K562 (cell line): Measurements from ENCODE around the gene ANKRD65. TPM values are rescaled to one million over a fixed set of nuclear protein-coding genes. Genes with fewer than 3 reads are reported as not detected.

Experiments used
- ARID2 ChIP-seq: fragments of 450-650 bp; IDR thresholded peaks from 2 replicates; pipeline ENCODE4 v1.6.1; 2017; ENCODE audit warnings: antibody characterized with exemption, mild to moderate bottlenecking
- BCOR ChIP-seq: fragments of 450-650 bp; IDR thresholded peaks from 2 replicates; pipeline ENCODE4 v1.6.1; 2016
- ESRRB ChIP-seq: fragments of 250-450 bp; sonication (Bioruptor Pico); IDR thresholded peaks from 2 replicates; pipeline ENCODE4 v1.5.0; 2020; ENCODE audit warnings: mild to moderate bottlenecking, moderate library complexity, borderline replicate concordance
- MEIS2 ChIP-seq: fragments of 450-650 bp; IDR thresholded peaks from 2 replicates; pipeline ENCODE4 v1.6.1; 2014; ENCODE audit warnings: mild to moderate bottlenecking; ENCODE audit not compliant: partially characterized antibody
- NCOR1 ChIP-seq: fragments of 450-650 bp; IDR thresholded peaks from 2 replicates; pipeline ENCODE4 v1.6.1; 2016; ENCODE audit warnings: mild to moderate bottlenecking, moderate library complexity
- NFE2L1 ChIP-seq: fragments of 450-650 bp; IDR thresholded peaks from 2 replicates; pipeline ENCODE4 v1.6.1; 2016; ENCODE audit warnings: missing genetic modification characterization, low read depth, mild to moderate bottlenecking, missing compliant biosample characterization, moderate library complexity, borderline replicate concordance
- PBX2 ChIP-seq, 2 experiments: IDR thresholded peaks in 1 of 2; conservative IDR thresholded peaks in 1 of 2; 2 replicates each; pipeline ENCODE4 v1.6.1; 2016; ENCODE audit warnings: low read depth in 2 of 2, mild to moderate bottlenecking in 1 of 2, missing compliant biosample characterization in 1 of 2, missing genetic modification characterization in 1 of 2, moderate library complexity in 1 of 2
- TBP ChIP-seq: optimal IDR thresholded peaks from 2 replicates; pipeline ENCODE3; 2011; ENCODE audit warnings: low read depth, low read length, improper control_type of control experiment
- TFAM ChIP-seq: fragments of 250-450 bp; sonication (Bioruptor Pico); conservative IDR thresholded peaks from 2 replicates; pipeline ENCODE4 v1.5.0; 2021; ENCODE audit warnings: mild to moderate bottlenecking, moderate library complexity
- ZBTB49 ChIP-seq: sonication (generic); formaldehyde crosslinking; IDR thresholded peaks from 2 replicates; pipeline ENCODE4 v1.8.0; 2022; ENCODE audit warnings: missing genetic modification reagents, mild to moderate bottlenecking, borderline replicate concordance
- ZNF23 ChIP-seq: fragments of 250-450 bp; sonication (Bioruptor Pico); IDR thresholded peaks from 2 replicates; pipeline ENCODE4 v1.4.0; 2020; ENCODE audit warnings: mild to moderate bottlenecking
- ZNF507 ChIP-seq: conservative IDR thresholded peaks from 2 replicates; pipeline ENCODE4 v1.6.1; 2017; ENCODE audit warnings: missing genetic modification characterization, missing compliant biosample characterization
- polyA plus RNA-seq, 8 experiments: library from polyadenylated mRNA; depleted of rRNA in 4 of 8; stranded (reverse) in 5 of 8; unstranded in 3 of 8; fragments of >200 nt; fragmentation: Nextera tagmentation in 2 of 8; fragmentation: Illumina TruSeq in 1 of 8; extraction: Ambion mirVana in 2 of 8; extraction: Trizol in 1 of 8; gene quantifications; 2 replicates each; pipeline versions ENCODE4 v1.2.1 to v1.2.3, GENCODE V29; 2011 to 2014; ENCODE audit warnings: inconsistent platforms in 1 of 8, missing spikeins in 1 of 8
- total RNA-seq, 7 experiments: library from RNA; depleted of rRNA in 6 of 7; stranded (reverse); fragments of >200 nt in 6 of 7; fragmentation: Illumina TruSeq in 2 of 7; extraction: Trizol in 2 of 7; gene quantifications; 2 replicates each; pipeline versions ENCODE4 v1.2.1 to v1.2.3, GENCODE V29; 2011 to 2021; ENCODE audit warnings: low replicate concordance in 1 of 7
- TF ChIP-seq, protein P1 (sequence below): fragments of 450-650 bp; IDR thresholded peaks from 2 replicates; pipeline ENCODE4 v1.6.1; 2014; ENCODE audit warnings: low read depth, mild to moderate bottlenecking, moderate library complexity, borderline replicate concordance
- TF ChIP-seq, protein P2 (sequence below): sonication (generic); formaldehyde crosslinking; IDR thresholded peaks from 2 replicates; pipeline ENCODE4 v1.8.1; 2023; ENCODE audit warnings: mild to moderate bottlenecking, missing genetic modification reagents, moderate library complexity

The ANKRD65 gene
- total and polyA plus RNA-seq, 9 of the 15 experiments (the other 6 are each of a cell fraction or from before 2014, with no cell fraction given), result not detected

GRCh38 chr1:1397839-1398523 lies 23.1 kb downstream of the ANKRD65 start (continued):
- TF ChIP-seq, protein P1, sequence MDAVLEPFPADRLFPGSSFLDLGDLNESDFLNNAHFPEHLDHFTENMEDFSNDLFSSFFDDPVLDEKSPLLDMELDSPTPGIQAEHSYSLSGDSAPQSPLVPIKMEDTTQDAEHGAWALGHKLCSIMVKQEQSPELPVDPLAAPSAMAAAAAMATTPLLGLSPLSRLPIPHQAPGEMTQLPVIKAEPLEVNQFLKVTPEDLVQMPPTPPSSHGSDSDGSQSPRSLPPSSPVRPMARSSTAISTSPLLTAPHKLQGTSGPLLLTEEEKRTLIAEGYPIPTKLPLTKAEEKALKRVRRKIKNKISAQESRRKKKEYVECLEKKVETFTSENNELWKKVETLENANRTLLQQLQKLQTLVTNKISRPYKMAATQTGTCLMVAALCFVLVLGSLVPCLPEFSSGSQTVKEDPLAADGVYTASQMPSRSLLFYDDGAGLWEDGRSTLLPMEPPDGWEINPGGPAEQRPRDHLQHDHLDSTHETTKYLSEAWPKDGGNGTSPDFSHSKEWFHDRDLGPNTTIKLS, result peak; percentile 47; the same call in 1 of the 2 replicates
- TF ChIP-seq TFAM (no peak), PBX2 (CRISPR knock-in tag; IDR thresholded peaks at IDR 0.05; ENCODE audit: low read depth) (no peak), PBX2 (tag; conservative IDR thresholded peaks at IDR 0.05; ENCODE audit: low read depth) (no peak), NCOR1 (peak; percentile 19; the same call in 1 of the 2 replicates), ZNF23 (CRISPR knock-in tag) (no peak), MEIS2 (peak; percentile 25), BCOR (0 out of 2 replicates have a peak, but pooled peaks have one; percentile 37), ESRRB (CRISPR knock-in tag) (no peak), TBP (no peak), NFE2L1 (no peak), ZBTB49 (no peak), ARID2 (no peak), ZNF507 (tag) (no peak)
- TF ChIP-seq, protein P2, sequence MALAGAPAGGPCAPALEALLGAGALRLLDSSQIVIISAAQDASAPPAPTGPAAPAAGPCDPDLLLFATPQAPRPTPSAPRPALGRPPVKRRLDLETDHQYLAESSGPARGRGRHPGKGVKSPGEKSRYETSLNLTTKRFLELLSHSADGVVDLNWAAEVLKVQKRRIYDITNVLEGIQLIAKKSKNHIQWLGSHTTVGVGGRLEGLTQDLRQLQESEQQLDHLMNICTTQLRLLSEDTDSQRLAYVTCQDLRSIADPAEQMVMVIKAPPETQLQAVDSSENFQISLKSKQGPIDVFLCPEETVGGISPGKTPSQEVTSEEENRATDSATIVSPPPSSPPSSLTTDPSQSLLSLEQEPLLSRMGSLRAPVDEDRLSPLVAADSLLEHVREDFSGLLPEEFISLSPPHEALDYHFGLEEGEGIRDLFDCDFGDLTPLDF (CRISPR knock-in tag), result peak; percentile 12; the same call in 1 of the 2 replicates
